D341Med (cell line): ENCODE data around the gene COLQ.
"Not testable (repeated sequence)": the region's sequence is repeated elsewhere in the genome, so short reads cannot be mapped to it uniquely, and the experiment has no call there.

Source experiments
- DNase-seq: peaks from one replicate; pipeline ENCODE4 v3.0.0; 2012; ENCODE audit warnings: low spot score

Gene COLQ

DNA sequence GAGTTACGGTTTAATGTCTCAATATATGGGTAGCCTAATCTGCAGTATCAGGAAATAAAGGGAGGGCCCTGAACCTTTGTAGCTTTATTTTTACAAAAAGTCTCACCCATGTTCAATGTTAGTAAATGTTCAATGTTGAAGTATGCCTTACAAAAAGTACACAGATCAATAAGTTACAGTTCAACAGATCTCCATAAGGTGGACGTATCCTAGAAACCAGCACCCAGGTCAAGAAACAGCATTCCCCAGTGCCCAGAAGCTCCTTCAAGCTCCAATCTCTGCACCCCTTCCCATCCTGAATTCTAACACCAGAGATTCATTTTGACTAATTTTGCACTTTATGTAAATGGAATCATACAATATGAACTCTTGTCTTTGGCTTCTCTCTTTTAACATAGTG, 31.3 kb downstream of the COLQ start:
- DNase-seq: no peak

DNA sequence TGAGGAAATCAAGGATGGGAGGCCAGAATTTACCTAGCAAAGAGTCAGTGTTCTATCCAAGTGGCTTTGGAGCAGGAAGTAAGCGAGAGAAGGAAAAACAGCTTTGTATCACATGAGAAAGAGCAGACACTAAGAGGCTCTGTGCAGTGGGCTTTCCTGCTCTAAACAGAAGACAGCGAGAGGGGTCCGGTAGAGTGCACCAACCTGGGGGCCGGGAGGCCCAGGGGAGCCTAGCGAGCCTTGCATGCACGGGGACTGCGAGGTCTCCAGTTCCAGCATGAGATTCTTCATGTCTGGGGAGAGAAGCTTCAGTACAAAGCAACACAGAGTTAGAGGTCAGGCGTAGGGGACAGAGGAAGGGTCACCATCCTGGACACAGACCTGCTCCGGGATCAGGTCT, 33.5 kb downstream of the COLQ start:
- no peak for DNase-seq

DNA sequence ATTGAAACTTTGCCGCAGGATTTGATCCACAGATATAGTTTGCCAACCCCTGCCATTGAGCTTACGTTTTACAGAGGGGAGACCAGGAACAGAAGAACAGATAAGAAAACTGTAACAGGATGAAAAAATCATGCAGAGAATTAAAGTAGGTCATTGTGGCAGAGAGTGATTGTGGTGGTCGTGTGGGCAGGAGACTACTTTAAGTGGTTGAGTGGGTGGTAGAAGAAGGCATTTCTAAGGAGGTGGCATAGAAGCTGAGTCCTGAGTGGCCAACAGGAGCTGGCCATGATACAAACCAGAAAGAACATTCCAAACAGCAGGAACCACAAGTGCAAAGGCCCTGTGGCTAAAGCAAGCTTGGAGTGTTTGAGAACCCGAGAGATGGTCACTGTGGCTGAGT, 34.5 kb downstream of the COLQ start:
- DNase-seq: no peak

DNA sequence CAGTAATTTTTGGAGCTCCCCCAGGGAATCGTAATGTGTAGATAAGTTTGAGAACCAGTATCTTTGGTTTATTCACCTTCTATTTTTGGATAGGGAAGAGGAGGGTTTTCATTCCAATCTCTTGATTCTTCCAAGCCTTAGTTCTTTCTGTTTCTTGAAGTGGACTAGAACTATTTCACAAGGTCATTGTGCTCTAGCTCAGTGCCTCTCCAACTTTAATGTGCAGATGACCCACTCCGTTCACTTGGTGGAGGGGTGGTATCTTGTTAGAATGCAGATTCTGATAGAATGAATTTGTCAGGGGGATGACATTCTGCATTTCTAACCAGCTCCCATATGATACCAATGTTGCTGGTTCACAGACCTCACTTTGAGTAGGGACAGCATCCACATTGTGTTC, 35.5 kb downstream of the COLQ start:
- DNase-seq: no peak

DNA sequence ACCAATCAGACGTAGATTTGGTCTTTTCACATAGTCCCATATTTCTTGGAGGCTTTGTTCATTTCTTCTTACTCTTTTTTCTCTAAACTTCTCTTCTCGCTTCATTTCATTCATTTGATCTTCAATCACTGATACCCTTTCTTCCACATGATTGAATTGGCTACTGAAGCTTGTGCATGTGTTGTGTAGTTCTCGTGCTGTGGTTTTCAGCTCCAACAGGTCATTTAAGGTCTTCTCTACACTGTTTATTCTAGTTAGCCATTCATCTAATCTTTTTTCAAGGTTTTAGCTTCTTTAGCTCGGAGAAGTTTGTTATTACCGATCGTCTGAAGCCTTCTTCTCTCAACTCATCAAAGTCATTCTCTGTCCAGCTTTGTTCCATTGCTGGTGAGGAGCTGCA, 37.0 kb downstream of the COLQ start:
- not testable (repeated sequence) for DNase-seq

DNA sequence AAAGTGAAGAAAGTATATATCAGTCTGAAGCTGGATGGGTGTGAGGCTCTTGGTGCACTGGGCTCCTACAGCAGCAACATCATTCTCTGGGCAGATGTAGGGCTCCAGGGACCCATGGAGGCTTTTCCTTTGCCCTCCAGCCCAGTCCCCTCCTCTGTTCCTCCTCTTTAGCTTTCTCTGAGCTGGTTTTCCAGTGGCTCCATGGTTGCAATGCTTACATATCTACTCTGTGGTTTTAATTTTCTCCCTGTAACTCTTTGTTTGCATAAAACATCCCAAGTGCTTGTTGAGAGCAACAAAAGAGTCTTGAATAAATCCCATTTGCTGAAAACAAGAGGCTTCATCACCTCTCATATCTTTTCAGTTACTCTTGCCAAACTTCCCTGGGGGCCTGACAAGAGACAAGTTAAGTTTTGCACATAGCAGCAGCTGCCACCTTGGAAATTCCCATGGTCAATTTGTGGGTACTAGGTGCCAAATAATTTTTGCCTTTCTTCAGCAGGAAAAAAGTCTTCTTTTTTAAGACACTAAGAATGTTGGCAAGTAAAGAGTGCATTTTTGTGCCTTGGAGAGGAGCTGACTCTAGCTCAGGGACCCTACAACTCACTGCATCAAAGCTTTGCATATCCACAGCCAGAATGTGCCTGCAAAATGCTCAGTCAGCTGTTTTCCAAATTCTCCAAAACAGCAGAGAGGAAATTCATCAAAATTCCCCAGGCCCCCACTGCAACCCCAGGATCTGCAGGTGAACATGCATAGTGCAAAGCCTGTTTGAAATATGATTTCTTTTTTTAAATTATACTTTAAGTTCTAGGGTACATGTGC, 41.9 kb downstream of the COLQ start:
- DNase-seq: no peak

DNA sequence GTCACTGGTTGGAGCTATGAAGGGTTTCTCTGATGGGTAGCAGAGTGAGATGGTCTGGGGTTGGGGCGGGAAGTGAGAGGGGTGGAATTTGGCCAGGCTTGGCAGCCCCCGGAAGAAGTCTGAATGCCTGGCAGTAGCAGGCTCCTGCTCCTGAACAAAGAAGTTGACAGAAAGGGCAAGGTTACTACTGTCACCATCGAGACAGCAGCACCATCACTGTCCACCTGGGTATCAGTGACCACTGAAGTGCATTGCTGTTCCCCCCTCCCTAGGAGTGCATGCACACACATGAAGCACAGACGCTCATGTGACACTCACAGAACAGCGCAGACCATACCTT, 42.9 kb downstream of the COLQ start:
- no peak for DNase-seq

DNA sequence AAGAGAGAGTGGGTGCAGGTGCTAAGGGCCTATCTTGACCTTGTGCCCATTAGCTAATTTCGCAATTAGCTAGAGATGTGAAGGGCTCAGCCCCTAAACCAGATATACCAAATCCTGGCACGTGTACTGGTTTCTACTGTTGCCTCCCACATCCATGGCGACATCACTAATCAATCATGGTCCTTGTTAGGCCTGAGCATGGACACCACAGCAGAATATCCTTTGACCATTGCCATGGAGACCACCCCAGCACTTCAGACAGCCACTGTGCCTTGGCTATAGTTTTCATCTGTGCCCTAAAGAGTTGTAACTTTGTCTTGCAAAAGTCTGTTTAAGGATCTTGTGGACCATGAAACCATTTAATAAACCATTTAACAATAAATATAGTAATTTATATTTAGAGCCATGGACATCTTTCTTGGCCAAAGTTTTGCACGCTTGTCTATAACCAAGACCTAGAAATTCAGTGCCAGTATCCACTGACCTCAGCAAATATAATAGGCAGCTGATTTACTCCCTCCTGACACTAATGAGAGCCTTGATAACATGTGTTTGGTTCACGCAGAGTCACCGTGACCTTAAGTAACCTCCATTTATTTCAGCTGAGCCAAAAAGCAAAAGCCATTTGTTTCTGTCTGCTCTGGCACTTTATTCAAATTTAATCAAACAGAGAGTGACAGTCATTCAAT, 43.4 kb downstream of the COLQ start:
- DNase-seq: no peak

DNA sequence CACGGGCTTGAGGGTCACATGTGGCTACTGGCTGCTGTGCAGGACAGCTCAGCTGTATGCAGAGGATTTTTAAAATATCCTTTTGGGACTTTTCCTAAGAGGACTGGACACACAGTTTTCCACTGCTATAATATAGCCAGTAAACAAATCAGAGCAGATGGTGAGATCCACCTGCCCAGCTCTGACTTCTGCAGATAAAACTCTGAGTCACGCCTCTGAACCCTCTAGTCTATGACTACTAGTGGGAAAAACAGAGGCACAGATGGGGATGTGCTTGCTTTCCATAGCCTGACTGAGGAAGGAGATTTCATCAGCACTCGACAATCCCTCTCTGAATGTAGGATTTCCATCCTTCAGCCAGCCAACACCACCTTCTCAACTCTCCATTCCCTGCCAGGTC, 45.1 kb downstream of the COLQ start:
- DNase-seq: no peak

DNA sequence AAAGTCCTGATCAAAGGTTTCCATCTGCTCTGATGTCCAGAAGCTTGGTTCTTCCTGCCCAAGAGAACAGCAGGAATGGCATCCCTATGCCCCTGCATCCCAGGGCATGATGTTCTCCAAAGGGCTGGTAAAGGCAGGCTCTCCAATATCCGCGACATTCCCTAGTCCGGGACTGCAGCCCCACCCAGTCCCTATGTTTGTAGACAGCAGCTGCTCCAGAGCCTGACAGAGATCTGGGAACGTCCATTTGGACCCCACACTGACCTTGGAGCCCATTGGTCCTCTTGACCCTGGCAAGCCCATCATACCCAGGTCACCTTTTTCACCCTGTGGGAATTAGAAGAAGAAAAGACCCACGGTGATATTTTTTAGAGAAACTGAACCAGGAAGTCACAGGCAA, 46.3 kb downstream of the COLQ start:
- no peak for DNase-seq

DNA sequence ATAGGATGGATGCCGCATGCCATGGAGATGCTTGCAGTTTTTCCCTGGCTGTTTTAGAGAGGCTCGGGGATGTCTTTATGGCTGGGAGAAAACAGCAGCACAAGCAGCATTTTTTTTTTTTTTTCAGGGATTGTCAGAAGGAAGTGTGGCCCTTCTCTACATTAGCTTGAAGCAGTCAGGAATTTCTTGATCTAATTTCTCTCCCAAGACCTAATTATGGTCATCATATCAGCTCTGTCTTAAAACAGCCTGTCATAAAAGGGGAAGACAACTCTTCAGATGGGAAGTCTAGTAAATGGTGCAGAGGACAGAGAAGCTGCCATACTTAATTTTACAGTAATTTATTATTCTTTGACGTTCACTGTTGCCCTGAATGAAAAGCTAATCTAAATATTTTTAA, 49.6 kb downstream of the COLQ start:
- DNase-seq: no peak

DNA sequence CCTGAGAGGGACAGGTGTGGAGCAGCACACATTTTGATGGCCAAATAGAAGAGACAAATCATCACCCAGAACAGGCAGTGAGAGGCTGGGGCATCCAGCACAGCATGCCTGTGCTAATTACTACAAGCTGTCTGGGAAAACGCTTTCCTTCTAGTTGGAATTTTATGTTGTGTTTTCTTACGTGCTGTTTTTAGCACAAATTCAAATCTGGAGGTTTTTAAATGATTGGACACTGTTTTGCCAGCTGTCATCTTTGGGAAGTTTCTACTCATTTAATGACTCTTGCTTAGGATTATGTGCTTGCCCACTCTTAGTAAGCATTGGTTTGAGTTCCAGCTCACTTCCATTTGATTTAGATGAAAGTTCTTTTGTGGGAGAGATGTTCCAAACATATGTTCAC, 50.7 kb downstream of the COLQ start:
- no peak for DNase-seq

DNA sequence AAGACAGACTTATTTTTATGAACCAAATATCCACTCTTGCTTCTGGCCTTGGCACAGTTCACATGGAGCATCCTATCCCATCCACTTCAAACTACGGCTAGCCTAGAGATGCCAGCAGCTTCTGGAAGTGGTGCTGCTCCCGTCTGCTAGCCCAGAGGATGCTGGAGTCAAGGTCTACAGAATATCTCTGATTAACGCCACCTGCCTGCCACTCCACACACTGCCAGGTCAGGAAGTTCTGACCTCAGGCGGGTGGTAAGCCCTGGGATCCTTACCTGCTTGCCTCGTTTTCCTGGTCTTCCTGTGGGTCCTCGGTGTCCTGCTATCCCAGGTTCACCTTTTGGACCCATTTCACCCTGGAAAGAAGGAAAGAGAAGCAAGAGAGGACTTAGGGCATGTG, 51.2 kb downstream of the COLQ start:
- DNase-seq: no peak

DNA sequence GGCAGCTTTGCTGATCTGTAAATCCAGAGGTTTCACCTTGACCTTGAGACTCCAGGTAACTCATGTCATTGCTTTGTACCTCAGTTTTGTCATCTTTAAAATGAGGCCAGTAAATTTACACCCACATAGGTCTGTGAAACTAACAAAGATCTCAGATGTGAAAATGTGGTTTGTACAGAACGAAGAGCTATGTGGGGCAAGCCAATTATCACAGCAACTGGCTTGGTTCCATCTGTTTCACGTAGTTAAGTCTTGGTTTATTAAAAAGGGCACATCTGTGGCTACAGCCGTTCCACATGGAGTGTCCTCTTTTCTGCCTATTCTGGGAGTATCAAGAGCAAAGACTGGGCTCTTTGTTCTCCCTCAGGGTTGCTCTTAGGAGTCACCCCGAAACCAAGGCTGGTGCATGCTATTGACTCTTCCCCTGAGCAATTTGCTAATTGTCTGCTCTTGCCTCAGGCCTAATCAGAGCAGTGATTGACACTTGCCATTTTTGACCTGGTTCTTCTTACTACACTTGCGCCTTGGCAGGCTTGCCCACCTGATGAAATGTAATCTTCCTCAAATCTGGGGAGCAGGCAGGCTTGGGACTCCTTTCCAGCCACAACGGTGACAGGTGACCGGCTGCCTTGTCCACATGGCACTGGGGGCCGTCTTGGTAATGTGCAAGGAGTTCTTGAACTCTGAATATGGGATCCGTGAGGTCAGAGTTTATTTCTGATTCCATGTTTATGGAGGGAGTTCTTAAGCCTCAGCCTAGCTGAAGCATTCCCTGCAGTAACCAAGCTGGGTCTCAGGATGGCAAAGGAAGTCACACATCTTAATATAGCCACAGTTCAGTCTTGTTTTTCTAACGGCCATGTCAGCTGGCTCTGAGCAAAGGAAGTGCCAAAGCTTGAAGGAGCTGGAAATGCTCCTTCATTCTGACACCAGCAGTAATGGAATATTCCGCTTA, 54.0 kb downstream of the COLQ start:
- no peak for DNase-seq

DNA sequence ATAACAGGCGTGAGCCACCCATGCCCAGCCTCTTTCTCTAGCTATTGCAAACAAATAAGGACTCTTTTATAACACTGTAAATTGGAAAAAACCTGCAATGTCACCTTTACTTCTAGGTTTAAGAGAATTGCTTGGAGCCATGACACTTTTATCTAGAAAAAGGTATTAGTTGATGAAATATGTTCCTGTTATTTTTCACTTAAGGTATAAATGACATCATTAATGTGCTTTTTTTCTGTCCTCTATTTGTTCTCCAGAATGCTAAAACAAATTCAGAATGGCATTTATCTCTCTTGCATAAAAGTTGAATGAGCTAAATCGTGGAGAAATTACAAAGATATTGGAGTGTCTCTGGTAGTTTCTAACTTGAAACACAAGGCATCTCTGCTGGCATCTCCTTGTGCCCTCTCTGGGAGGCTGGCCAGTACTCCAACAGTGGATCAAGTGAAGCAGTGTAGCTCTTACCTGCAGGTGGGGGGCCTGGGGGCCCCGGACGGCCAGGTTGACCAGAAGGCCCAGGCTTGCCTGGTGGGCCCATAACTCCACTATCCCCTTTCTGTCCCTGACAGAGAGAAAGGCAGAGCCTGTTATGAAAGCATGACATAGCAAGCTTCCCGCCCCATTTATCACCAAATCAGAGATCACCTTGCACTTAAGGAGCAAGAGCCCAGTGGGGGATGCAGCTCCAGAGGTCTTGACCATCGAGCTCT, 55.5 kb downstream of the COLQ start:
- no peak for DNase-seq

DNA sequence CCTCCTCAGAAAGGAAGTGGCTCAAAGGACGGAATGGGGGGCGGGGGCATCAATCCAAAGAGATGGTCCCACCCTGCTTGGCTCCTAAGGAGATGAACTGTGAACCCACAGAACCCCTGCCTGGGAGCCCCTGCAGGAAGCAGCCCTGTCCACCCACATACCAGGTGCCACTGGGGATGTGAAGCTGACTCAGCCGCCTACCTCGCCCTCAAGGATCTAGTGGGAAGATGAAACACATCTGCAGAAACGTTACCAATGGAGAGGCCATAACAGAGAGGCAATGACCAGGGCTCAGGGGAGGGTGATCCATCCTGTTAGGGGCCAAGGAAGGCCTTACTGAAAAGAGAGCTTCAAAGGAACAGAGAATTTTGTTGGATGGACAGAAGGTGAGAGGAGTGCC, 59.1 kb downstream of the COLQ start:
- DNase-seq: no peak

DNA sequence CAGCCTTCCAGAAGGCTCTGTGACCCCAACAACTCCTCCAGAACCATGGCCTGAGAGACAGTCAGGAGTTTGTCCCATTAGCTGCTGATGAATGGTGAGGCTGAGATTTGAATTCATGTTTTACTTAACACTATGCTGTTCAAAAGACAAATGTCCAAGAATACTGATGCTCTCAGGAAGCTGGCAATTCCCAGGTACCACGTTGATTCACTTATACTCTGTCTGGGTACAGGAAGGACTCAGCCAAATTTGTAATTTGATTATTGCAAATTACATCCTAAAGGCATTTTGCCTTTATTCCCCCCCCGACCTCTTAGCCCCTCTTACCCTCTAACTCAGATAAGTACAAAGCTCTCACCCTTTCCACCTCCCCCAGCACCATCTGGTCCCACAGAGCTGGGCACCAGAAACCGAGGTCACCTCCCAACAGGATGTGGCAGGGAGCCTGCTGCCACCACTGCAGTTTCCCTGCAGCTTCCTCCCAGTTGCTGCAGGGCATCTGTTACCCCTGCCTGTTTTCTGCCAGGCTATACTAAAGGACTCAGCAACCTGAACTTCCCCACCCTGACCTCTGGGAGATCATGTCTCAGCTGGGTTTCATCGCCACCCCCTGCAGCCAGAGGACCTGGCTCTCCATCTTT, 60.5 kb downstream of the COLQ start:
- DNase-seq: no peak

DNA sequence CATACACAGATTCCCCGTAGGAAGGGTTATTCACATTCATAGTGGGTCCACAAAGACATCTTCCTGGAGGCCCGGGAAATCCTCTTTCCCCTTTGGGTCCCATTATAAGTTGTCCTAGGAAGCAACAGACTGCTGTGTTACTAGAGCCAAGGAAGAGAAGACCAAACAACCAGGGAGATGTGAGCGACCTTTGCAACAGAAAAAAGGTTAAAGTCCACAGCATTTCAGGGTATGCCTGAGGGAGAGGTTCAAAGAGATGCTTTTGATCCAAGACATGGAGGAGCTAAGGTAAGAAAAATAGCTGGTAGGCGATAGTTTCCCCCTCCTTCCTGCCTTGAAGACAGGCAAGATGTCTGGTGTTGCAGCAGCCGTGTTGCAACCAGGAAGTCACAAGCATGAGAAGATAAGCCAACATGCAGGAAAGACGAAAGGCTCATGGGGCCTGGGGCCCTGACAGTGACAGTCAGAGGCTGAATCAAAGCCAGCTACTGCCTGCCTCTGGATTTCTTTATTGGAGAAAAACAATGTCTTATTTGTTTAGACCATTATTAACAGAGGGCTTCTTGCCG, 63.2 kb downstream of the COLQ start:
- no peak for DNase-seq

DNA sequence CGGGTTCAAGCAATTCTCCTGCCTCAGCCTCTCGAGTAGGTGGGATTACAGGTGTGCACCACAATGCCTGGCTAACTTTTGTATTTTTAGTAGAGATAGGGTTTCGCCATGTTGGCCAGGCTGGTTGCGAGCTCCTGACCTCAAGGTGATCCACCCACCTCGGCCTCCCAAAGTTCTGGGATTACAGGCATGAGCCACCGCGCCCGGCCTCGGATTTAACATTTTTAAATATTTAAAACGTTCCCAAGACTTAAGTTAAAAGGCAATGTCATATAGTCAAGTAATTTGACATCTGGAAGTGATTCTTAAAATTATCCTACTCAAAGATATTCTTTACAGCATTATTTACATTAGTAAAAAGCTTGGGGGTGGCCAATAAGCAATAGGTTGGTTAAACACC, 64.6 kb downstream of the COLQ start:
- not testable (repeated sequence) for DNase-seq

DNA sequence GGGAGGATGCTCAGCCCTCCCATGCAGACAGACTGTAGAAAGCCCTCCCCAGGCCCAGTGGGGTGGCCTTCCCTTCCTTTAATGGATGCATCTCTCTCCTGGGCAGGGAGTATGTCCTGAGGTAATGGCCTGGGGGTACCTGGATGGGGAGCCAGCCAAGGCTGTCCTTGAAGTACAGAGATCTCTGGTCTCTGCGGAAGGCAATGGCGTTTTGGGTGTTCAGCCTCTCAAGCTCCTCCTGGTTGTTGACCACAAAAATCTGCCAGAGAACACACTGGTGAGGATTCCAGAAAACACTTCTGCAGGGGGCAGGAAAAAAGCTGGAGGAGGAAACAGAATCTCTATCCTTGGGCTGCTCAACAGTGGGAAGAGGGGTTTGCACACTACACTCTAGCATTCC, 65.2 kb downstream of the COLQ start:
- no peak for DNase-seq

DNA sequence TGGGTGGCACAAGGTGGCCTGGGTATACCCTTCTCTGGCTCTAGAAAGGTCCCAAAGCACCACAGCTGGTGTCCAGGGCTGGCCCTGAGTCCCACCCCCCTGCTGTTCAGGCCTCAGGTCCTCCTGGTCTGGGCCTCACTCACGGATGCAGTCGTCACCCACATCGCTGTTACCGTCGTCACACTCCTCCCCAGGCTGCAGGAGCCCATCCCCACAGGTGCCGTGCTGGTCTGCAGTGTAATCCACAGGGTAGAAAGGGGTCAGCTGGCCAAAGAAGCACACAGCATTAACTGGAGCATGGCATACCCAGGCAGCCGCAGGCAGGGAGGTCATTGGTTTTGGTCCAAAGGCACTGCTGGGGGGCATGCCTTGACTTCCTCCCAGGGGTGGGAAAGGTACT, 65.8 kb downstream of the COLQ start:
- DNase-seq: no peak
